Activated effector memory CD4-positive, alpha-beta T cell treated with anti-CD3 and anti-CD28 coated beads, Interleukin-2, amount 50 U/mL, for 16 hours (primary cell): ENCODE measurements around the gene ACSS1.
A peak's percentile ranks its signal among the peaks of the same experiment; 100 is the strongest.
"Not testable (repeated sequence)": the region's sequence is repeated elsewhere in the genome, so short reads cannot be mapped to it uniquely, and the experiment has no call there.

ENCODE experiments used
- DNase-seq: peaks from one replicate; pipeline ENCODE4 v3.0.0-alpha.2; 2020

Gene ACSS1

DNA sequence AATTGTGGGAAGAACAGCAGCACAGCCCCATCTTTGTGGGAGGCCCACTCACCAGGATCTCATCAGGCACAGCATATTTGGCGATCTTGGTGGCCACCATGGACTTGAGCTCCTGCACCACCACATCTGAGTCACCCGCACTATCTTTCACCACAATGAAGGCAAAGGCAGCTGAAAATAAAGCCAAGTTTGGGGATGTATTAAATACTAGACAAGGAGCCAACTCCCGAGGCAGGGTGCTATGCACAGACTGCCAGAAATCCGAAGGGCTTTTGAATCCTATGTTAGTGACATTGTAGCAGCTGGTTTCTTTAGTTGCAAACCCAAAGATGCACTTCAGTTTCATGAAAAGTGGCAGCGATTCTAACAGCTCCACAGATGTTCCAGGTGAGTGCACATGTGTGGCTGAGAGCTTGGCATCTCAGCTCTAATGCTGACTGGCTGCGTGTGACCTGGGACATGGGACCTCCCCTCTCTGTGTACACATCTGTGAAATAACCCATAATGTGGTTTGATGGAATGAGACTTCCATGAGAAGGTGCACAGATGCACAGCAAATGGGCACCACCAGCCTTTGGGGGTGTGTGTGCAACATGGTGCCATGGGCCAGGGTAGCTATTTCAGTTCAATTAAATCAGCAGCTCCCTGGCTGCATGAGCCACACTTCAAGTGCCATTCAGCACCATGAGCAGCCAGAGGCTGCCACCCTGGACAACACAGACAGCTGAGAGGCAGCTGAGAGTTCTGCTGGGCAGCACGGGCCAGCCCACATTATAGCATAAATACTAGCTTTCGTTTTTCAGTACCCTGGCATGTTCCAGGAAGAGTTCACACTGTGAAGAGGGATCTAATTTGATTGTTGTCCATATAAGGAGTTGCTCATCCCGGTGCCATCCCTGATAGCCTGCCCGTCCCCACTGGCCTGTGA, 48.5 kb downstream of the ACSS1 start:
- peak; percentile 44 for DNase-seq

GRCh38 chr20:25008388-25009217, 49.3 kb downstream of the ACSS1 start:
- DNase-seq = peak; percentile 36

- peak; percentile 49 for DNase-seq
These were observed 50.2 kb downstream of the ACSS1 start for GRCh38 chr20:25007491-25008305.

DNA sequence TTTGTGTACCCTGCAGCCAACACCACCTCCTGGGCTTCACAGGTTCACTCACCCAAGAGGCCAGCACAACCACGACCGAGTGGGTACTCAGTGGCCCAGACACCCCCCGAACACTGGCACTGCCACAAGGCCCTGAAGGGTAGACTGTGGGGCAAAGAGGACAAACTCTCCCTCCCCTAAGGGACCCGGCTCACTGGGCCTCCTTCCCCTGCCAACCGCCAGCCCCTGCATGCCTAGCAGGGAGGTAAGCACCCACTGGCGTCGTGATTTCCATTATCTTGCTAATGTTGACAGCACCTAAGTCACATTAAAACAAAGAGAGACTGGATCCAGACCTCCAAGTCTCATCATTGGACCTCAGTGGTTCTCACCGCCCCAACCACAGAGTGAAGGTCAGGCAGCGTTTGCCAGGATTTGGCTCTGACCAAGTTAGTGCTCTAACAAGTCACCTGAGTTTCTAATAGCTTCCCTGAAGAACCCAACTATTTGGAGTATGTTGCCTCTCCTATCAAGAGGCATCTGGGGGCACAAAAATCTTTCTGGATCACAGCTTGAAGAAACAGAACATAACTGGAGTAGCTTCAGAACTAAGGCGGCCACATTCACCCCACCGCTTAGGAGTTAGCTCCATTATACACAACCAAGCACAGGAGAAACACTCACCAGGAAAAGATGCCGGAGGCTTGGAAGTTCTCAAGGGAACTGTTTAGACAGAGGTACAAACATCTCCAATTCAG, 51.3 kb downstream of the ACSS1 start:
- peak; percentile 51 for DNase-seq

GRCh38 chr20:25005661-25006060, 52.3 kb downstream of the ACSS1 start:
- peak; percentile 37 for DNase-seq

GRCh38 chr20:25005220-25005619, 52.7 kb downstream of the ACSS1 start:
- DNase-seq = peak; percentile 12

GRCh38 chr20:25003002-25003401, 54.9 kb downstream of the ACSS1 start:
- DNase-seq = no peak

DNA sequence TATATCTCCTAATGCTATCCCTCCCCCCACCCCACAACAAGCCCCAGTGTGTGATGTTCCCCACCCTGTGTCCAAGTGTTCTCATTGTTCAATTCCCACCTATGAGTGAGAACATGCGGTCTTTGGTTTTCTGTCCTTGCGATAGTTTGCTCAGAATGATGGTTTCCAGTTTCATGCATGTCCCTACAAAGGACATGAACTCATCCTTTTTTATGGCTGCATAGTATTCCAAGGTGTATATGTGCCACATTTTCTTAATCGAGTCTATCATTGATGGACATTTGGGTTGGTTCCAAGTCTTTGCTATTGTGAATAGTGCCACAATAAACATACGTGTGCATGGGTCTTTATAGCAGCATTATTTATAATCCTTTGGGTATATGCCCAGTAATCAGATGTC, 56.6 kb downstream of the ACSS1 start:
- not testable (repeated sequence) for DNase-seq

DNA sequence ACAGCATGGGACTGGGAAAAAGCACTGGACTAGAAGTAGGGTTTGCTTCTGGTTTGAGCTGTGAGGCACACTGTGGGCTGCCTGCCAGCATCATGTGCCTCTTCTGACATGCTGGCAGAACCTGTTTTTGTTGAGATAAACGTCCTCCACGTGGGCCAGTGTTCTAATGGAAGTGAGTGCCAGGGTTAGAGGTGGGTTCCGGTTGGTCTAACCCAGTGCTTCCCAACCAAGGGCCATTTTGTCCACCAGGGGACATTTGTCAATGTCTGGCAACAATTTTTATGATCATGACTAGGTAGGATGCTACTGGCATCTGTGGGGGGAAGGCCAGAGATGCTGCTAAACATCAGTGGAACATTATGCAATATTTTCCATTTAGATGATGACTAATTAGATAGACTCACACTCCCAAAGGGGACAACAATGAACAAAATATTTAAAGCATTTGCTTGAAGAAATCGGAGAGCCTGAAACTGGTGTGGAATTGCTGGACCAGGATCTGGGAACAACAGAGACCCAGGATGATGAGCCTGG, 57.6 kb downstream of the ACSS1 start:
- no peak for DNase-seq

- no peak for DNase-seq
These were observed 58.4 kb downstream of the ACSS1 start for GRCh38 chr20:24999568-24999967.

DNA sequence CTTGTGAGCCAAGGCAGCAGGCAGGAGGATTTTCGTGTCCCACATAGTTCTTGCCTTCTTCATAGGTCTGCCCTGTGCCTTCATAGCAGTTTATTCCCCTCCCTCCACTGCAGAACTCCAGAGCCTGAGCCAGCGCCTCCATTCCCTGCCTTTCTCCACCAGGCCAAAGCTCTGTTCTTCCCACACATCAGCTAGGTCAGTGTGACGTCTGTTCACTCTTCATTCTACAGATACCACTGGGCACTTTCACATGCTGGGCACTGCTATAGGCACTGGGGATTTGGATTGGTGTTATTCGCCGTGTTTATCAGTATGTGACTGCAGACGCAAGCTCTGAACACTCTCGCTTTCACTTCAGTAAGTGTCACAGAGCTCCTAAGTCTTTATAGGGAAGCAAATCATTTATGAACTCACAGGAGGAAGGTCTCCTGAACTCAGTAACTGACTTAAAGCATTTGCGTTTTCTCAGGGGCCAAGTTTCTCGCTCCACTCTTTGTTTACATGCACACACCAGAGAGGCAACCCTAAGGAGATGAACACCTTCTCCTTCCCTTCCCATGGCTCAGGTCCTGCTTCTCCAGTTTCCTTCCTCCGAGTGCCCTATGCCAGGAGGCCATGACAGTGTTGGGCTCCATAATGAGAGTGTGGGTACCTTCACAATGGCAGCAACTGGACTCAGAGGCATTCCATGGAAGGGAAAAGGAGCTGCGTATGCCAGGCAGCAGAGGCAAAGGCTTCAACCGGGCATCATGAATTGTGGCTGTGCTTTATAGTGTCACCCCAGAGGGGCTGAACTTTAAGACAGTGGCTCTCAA, 59.1 kb downstream of the ACSS1 start:
- no peak for DNase-seq

DNA sequence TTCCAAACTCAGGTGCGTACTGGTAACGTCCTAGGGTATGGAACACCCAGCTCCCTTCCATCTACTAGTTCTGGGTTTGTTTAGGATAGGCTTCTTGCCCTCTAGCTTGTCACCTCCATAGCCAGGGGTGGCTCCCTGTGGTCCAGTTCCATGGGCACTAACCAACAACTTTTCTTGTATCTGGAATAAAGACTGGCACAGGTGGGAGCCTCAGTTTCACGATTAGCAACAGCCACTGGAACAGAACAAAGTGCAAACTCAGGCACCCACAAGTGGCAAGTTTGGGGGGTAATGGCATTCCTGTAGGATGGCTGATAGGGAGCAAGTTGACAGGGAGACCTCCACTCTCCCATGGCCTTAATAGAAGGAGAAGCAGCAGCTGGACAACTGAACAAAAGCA, 59.8 kb downstream of the ACSS1 start:
- DNase-seq = no peak

DNA sequence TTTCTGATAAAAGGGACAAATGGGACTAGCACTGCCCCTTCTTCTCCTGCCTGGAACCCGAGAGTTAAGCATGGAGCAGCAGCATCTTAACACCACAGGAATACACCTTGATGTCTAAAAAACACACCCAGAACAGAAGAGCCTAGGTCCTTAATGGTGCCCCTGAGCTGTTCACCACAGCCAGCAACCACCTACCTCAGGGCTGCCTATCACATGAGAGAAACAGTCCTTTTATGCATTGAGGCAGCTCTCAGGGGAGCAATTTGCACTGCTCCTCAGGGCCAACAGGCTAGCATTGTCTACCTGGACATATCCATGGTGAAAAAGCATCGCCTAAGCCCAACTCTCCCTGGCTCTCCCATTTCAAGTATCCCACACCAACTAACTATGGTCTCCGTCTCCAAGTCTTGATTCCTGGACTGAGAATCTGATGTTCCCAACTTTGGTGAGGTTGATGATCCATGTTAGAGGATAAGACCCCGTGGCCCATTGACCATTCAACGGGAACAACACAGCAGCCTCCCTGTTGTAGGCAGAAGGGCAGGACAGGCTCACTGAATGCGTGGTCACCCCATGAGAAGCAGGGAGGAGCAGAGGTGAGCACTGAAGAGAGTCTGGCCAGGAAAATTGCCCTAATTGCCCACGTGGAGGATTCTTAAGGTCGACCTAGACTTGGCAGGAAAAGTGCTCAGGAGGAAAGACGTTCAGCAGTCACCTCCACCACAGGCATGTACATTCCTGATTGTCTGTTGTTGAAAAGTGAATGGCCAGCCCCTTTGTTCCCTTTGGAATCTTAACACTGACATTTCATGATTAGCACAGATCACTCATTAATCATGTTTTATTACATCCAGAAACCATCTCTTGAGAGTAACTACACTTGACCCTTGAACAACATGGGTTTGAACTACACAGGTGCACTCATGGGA, 61.2 kb downstream of the ACSS1 start:
- DNase-seq = no peak

DNA sequence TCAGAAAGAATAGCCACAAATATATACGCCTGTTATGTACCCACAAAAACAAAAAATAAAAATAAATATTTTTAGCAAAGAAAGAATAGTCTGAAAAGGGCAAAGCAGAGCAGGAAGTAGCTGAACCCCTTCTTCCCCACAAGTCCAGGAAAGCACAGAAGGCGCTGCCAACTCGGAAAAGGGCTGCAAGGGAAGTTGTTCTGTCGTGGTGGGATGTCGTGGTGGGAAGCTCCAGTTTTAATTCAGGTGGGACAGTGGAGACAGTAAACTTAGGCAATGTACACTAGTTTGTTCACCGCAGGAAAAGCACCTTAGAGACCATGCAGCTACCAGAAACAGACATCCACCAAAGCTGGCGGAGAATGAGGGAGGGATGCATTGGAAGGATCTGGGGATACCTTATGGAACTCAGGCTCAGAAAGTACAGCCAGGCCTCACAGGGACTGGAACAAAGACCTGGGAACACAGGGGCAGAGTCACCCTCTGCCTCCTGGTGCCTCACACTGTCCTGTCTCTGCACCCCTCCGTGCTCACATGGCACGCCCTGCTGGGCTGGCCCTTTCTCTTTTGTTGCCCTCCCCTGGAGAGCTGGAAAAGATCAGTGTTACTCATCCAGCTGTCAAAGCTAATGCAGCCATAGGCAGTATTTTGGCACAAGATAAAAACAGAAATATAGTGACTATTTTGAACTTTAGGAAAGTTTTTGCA, 62.0 kb downstream of the ACSS1 start:
- no peak for DNase-seq

DNA sequence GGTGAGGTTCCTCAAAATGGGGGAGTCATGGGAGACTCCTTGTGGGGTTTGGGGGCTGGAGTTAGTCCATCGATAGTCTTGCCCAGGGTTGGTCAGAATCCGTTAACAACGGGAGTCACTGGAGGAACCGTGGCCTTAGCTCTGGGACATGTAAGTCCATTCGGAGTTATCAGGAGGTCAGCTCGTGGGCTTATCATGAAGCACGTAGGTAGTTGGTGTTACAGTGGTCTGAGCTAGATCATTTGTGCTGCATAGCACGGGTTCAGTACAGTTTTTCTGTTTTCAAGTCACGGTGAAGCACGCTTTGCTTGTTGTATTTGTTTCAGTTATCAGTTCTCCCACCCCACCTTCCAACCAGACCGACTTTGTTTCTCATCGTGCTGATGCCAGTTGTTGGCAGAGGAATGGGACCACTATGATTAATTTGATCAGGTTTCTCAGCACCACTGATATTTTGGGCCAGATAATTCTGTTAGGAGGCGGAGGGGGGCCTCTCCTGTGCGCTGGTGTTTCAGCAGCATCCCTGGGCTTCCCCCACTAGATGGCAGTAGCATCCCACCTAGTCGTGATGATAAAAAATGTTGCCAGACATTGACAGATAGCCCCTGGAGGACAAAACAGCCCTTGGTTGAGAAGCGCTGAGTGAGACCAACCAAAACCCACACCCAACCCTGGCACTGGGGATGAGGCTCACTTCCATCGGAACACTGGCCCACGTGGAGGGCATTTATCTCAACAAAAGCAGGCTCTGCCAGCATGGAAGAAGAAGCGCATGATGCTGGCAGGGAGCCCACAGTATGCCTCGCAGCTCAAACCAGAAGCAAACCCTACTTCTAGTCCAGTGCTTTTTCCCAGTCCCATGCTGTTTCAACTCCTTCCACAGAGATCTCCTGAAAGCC, 63.2 kb downstream of the ACSS1 start:
- peak; percentile 92 for DNase-seq

- no peak for DNase-seq
These were observed 63.8 kb downstream of the ACSS1 start for GRCh38 chr20:24994186-24994465.

DNA sequence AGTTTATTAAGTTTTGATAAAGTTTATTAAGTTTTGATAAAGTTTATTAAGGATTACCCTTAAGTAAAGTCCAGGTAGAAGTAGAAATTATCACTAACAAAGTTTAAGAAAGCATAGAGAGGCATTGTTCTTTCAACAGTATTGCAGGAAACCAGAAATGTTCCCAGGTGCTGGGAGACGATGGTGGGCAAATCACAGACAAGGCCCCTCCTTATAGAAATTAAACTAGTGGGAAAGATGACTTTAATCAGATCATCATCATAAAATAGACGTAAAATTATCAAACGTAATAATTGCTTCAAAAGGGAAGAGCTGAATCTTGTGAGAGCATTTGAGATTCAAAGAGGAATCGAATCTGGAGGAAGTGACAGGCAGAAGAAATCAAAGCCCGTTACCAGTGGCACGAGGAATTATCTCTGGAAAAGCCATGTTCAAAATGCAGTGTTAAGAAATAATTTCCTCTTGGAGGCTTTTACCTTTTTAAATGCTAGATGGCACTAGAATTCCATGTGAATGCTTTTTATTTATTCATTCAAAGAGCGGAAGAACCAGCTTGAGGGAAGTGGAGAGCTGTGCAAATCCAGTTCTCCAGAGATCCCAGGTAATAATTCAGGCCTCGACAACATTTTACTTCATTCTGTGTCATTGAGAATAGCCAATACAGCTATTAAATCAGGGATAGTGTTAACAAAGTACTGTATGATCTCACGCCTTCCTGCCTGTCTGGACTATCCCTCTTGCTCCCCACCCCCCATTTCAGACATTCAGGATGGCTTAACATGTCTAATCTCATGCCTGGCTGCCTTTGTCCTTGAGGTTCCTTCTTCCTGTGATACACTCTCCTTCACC, 64.4 kb downstream of the ACSS1 start:
- DNase-seq = no peak
